ENCODE measurements around the gene TEKTIP1. TPM values are rescaled to one million over a fixed set of nuclear protein-coding genes. Genes with fewer than 3 reads are reported as not detected.
A peak's percentile ranks its signal among the peaks of the same experiment; 100 is the strongest.

The TEKTIP1 gene
- total and polyA plus RNA-seq, 9 of the 15 experiments (the other 6 are each of a cell fraction or from before 2014, with no cell fraction given), result 0.66 TPM; not detected in 8

GRCh38 chr19:3585301-3586126 lies 46.5 kb downstream of the TEKTIP1 start, which contains the start of gene GIPC3 (continued):
- TF ChIP-seq MBD1 (CRISPR knock-in tag; IDR thresholded peaks at IDR 0.05), result no peak
- TF ChIP-seq CBX8 (IDR thresholded peaks at IDR 0.05; ENCODE audit: borderline replicate concordance, extremely low read depth, low read depth, low read length, poor library complexity, severe bottlenecking), result no peak
- no peak for TF ChIP-seq NFXL1 (CRISPR knock-in tag; IDR thresholded peaks at IDR 0.05)
- 0 out of 2 replicates have a peak, but pooled peaks have one; percentile 68 for TF ChIP-seq GATAD2B (IDR thresholded peaks at IDR 0.05; ENCODE audit: borderline replicate concordance)
- peak; percentile 55 for TF ChIP-seq HNRNPLL (IDR thresholded peaks at IDR 0.05; ENCODE audit: low read depth, low read length, poor library complexity, severe bottlenecking)
- no peak for TF ChIP-seq SRSF9 (IDR thresholded peaks at IDR 0.05; ENCODE audit: borderline replicate concordance, low read depth, low read length)
- TF ChIP-seq TCFL5 (CRISPR knock-in tag; conservative IDR thresholded peaks at IDR 0.05), result no peak
- no peak for TF ChIP-seq HMBOX1 (IDR thresholded peaks at IDR 0.05)
- TF ChIP-seq CEBPG (CRISPR knock-in tag; IDR thresholded peaks at IDR 0.05), result no peak
- TF ChIP-seq CEBPG (tag; conservative IDR thresholded peaks at IDR 0.05 in 1 of 2, IDR thresholded peaks at IDR 0.05 in 1 of 2), result no peak
- no peak for TF ChIP-seq RBM14 (IDR thresholded peaks at IDR 0.05; ENCODE audit: borderline replicate concordance, insufficient read depth, low read depth, low read length)
- no peak for TF ChIP-seq SRSF1 (IDR thresholded peaks at IDR 0.05; ENCODE audit: low read depth, low read length)
- TF ChIP-seq, protein P1, sequence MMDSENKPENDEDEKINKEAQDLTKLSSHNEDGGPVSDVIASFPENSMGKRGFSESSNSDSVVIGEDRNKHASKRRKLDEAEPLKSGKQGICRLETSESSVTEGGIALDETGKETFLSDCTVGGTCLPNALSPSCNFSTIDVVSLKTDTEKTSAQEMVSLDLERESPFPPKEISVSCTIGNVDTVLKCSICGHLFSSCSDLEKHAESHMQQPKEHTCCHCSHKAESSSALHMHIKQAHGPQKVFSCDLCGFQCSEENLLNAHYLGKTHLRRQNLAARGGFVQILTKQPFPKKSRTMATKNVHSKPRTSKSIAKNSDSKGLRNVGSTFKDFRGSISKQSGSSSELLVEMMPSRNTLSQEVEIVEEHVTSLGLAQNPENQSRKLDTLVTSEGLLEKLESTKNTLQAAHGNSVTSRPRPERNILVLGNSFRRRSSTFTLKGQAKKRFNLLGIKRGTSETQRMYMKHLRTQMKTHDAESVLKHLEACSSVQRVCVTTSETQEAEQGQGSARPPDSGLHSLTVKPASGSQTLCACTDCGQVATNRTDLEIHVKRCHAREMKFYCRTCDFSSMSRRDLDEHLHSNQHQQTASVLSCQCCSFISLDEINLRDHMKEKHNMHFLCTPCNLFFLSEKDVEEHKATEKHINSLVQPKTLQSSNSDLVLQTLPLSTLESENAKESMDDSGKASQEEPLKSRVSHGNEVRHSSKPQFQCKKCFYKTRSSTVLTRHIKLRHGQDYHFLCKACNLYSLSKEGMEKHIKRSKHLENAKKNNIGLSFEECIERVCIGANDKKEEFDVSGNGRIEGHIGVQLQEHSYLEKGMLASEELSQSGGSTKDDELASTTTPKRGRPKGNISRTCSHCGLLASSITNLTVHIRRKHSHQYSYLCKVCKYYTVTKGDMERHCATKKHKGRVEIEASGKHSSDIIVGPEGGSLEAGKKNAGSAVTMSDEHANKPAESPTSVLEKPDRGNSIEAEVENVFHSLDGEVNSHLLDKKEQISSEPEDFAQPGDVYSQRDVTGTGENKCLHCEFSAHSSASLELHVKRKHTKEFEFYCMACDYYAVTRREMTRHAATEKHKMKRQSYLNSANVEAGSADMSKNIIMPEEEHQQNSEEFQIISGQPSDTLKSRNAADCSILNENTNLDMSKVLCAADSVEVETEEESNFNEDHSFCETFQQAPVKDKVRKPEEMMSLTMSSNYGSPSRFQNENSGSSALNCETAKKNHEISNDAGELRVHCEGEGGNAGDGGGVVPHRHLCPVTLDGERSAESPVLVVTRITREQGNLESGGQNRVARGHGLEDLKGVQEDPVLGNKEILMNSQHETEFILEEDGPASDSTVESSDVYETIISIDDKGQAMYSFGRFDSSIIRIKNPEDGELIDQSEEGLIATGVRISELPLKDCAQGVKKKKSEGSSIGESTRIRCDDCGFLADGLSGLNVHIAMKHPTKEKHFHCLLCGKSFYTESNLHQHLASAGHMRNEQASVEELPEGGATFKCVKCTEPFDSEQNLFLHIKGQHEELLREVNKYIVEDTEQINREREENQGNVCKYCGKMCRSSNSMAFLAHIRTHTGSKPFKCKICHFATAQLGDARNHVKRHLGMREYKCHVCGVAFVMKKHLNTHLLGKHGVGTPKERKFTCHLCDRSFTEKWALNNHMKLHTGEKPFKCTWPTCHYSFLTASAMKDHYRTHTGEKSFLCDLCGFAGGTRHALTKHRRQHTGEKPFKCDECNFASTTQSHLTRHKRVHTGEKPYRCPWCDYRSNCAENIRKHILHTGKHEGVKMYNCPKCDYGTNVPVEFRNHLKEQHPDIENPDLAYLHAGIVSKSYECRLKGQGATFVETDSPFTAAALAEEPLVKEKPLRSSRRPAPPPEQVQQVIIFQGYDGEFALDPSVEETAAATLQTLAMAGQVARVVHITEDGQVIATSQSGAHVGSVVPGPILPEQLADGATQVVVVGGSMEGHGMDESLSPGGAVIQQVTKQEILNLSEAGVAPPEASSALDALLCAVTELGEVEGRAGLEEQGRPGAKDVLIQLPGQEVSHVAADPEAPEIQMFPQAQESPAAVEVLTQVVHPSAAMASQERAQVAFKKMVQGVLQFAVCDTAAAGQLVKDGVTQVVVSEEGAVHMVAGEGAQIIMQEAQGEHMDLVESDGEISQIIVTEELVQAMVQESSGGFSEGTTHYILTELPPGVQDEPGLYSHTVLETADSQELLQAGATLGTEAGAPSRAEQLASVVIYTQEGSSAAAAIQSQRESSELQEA (IDR thresholded peaks at IDR 0.05; ENCODE audit: low read depth), result no peak
- TF ChIP-seq POLR2AphosphoS2 (IDR thresholded peaks at IDR 0.05; ENCODE audit: low read length), result no peak
- no peak for TF ChIP-seq PRMT5 (CRISPR knock-in tag; IDR thresholded peaks at IDR 0.05)
- no peak for TF ChIP-seq GTF2A2 (tag; IDR thresholded peaks at IDR 0.05)

Data from K562 (cell line).